SJSA1 (cell line): ENCODE data around the gene FOXL3. TPM values are rescaled to one million over a fixed set of nuclear protein-coding genes. Genes with fewer than 3 reads are reported as not detected.
A peak's percentile ranks its signal among the peaks of the same experiment; 100 is the strongest.
"Not testable (repeated sequence)": the region's sequence is repeated elsewhere in the genome, so short reads cannot be mapped to it uniquely, and the experiment has no call there.

Source experiments
- DNase-seq, 2 experiments: peaks; one replicate each; pipeline ENCODE4 v3.0.0-alpha.2; 2015 to 2020; ENCODE audit warnings: low spot score in 2 of 2, low read depth in 1 of 2
- H3K27ac ChIP-seq: fragments of 250-450 bp; sonication (Bioruptor Pico); 2 replicates; pipeline ENCODE4 v1.5.1; 2020; ENCODE audit warnings: mild to moderate bottlenecking, moderate library complexity
- H3K27me3 ChIP-seq: fragments of 250-450 bp; sonication (Bioruptor Pico); replicated peaks from 2 replicates; pipeline ENCODE4 v1.5.1; 2020; ENCODE audit warnings: mild to moderate bottlenecking, moderate library complexity
- H3K36me3 ChIP-seq: fragments of 250-450 bp; sonication (Bioruptor Pico); 2 replicates; pipeline ENCODE4 v1.5.1; 2020; ENCODE audit warnings: mild to moderate bottlenecking
- H3K4me1 ChIP-seq: fragments of 250-450 bp; sonication (Bioruptor Pico); replicated peaks from 2 replicates; pipeline ENCODE4 v1.6.1; 2021; ENCODE audit warnings: mild to moderate bottlenecking
- H3K4me3 ChIP-seq: fragments of 250-450 bp; sonication (Bioruptor Pico); 2 replicates; pipeline ENCODE4 v1.5.1; 2020; ENCODE audit warnings: mild to moderate bottlenecking
- H3K9me3 ChIP-seq: fragments of 250-450 bp; sonication (Bioruptor Pico); replicated peaks from 2 replicates; pipeline ENCODE4 v1.5.1; 2020; ENCODE audit warnings: mild to moderate bottlenecking
- total RNA-seq: library from RNA; depleted of rRNA; stranded (reverse); fragments of >200 nt; shearing (Covaris generic); gene quantifications from 2 replicates; pipeline ENCODE4 v1.2.3, GENCODE V29; 2014

The FOXL3 gene
- total RNA-seq, 1 experiment from 2014 or later, result not detected

DNA sequence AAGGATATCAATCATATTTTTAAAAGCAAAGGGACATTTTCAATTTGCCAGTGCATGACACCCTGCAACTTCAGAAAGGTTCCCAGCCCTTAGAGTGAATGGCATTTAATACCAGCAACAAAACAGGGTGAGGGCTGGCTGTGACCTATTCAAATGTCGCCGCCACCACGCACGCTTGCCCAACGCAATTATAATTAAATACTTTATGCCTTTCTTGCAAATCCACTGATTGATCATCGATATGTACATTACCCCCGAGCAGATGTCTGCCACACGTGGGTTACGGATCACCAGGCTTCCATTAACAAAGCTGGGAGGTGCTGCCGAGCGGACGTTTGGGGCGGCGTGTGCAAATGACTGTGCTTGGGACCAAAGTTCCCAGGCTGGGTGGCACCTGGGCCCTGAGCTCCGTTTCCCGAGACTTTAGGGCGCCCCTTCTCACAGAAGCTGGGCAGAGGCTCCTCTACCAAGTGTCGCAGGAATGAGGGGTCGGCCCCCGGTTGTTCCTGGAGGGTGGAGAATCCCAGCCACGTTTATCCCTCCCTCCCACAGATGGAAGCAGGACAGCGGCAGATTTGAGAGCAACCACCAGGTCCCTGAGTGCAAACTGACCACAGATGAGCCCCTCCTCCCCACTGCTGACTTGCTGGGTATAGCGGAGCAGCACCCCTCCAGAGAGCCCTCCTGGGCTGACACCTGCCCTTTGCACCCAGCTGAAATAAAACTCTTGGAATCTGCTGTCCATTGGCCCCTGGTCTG lies 3.9 kb downstream of the FOXL3 start:
- H3K27ac ChIP-seq, result no peak overlapping the region
- H3K27me3 ChIP-seq, result peaks cover 42% of the 10 kb centered on the region
- no peaks in the 10 kb centered on the region for H3K4me1 ChIP-seq
- DNase-seq, result no peak
- no peaks in the 10 kb centered on the region for H3K9me3 ChIP-seq
- H3K4me3 ChIP-seq, result no peak overlapping the region
- H3K36me3 ChIP-seq, result no peaks in the 10 kb centered on the region

DNA sequence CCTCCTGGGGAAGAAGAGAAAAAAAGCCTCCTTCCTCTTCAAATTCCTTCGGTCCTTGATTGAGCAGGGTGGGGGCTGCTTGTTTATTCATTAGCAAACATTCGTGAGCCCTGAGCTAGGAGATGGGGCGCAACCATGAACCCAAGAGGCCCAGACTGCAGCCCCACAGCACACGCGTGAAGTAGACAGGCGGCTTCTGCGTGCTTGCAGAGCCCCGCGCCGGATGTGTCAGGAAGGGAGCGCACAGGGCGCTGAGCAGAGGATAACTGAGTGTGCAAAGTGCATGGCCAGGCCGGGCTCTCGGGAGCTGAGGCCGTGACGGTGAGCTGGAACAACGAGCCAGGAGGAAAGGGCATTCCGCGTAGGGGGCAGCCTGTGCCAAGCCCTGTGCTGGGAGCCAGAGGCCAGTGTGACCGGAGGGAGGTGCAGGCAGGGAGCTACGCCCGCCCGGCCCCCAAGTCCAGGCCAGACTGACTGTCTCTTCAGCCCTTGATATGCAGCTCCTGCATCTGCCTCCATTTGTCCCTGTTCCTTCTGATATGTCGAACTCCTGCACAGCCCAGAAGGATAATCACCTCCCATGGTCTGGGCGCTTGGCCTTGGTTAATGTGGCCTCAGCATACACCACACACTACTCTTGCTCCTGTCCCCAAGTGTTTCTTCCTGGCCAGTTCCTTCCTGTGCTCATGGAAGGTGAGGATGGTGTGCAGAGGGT lies 4.6 kb downstream of the FOXL3 start:
- Histone ChIP-seq H3K4me1 (no peaks in the 10 kb centered on the region), H3K9me3 (no peaks in the 10 kb centered on the region), H3K4me3 (no peak overlapping the region), H3K27ac (no peak overlapping the region), H3K36me3 (no peaks in the 10 kb centered on the region), H3K27me3 (peaks cover 34% of the 10 kb centered on the region)
- DNase-seq, result no peak

GRCh38 chr7:295155-296154 lies 5.5 kb downstream of the FOXL3 start:
- peaks cover 26% of the 10 kb centered on the region for H3K27me3 ChIP-seq
- no peak overlapping the region for H3K27ac ChIP-seq
- H3K9me3 ChIP-seq, result no peaks in the 10 kb centered on the region
- no peaks in the 10 kb centered on the region for H3K36me3 ChIP-seq
- no peak overlapping the region for H3K4me3 ChIP-seq
- DNase-seq, result no peak
- no peaks in the 10 kb centered on the region for H3K4me1 ChIP-seq

- DNase-seq, result no peak
- peaks cover 18% of the 10 kb centered on the region for H3K27me3 ChIP-seq
- H3K9me3 ChIP-seq, result no peaks in the 10 kb centered on the region
- no peaks in the 10 kb centered on the region for H3K36me3 ChIP-seq
- H3K4me3 ChIP-seq, result no peak overlapping the region
- H3K4me1 ChIP-seq, result no peaks in the 10 kb centered on the region
- H3K27ac ChIP-seq, result no peak overlapping the region
These were observed 6.5 kb downstream of the FOXL3 start for GRCh38 chr7:296373-296945.

GRCh38 chr7:297141-297540 lies 7.2 kb downstream of the FOXL3 start:
- not testable (repeated sequence) for H3K9me3 ChIP-seq, H3K4me3 ChIP-seq, H3K4me1 ChIP-seq, DNase-seq, H3K27ac ChIP-seq, H3K36me3 ChIP-seq
- H3K27me3 ChIP-seq, result peaks cover 11% of the 10 kb centered on the region

- no peak overlapping the region for H3K27ac ChIP-seq
- no peaks in the 10 kb centered on the region for H3K9me3 ChIP-seq
- H3K4me1 ChIP-seq, result no peaks in the 10 kb centered on the region
- no peaks in the 10 kb centered on the region for H3K36me3 ChIP-seq
- 0 out of 2 replicates have a peak, but pooled peaks cover 9% of the 10 kb centered on the region for H3K27me3 ChIP-seq
- DNase-seq, result no peak
- no peak overlapping the region for H3K4me3 ChIP-seq
These were observed 7.8 kb downstream of the FOXL3 start for GRCh38 chr7:297611-298374.

DNA sequence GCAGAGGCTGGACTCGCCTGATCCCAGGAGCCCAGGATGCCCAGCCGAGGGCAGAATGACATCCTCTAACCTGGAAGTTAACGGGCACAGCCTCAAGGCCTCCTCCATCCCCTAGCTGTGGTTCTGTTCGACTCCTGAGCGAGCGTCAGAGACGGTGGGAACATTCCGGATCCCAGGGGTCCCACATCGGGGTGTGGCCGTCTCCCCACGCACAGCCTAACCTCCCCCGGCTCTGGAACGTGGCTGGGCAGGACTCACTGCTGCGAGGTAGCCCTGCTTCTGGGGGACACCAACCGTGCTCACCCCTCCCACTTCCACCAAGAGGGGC lies 8.4 kb downstream of the FOXL3 start:
- Histone ChIP-seq H3K27ac (no peak overlapping the region), H3K27me3 (0 out of 2 replicates have a peak, but pooled peaks cover 9% of the 10 kb centered on the region)

GRCh38 chr7:298743-299142 lies 8.8 kb downstream of the FOXL3 start:
- no peak for DNase-seq
- H3K9me3 ChIP-seq, result no peaks in the 10 kb centered on the region
- no peaks in the 10 kb centered on the region for H3K36me3 ChIP-seq
- H3K4me1 ChIP-seq, result no peaks in the 10 kb centered on the region
- H3K27me3 ChIP-seq, result 0 out of 2 replicates have a peak, but pooled peaks cover 5% of the 10 kb centered on the region
- H3K4me3 ChIP-seq, result no peak overlapping the region
- no peak overlapping the region for H3K27ac ChIP-seq

More for the DNA sequence above, 8.4 kb downstream of the FOXL3 start:
- Histone ChIP-seq H3K9me3 (no peaks in the 10 kb centered on the region), H3K4me1 (no peaks in the 10 kb centered on the region), H3K4me3 (no peak overlapping the region), H3K36me3 (no peaks in the 10 kb centered on the region)
- DNase-seq, result peak in 1 of 2 experiments; percentile 38

DNA sequence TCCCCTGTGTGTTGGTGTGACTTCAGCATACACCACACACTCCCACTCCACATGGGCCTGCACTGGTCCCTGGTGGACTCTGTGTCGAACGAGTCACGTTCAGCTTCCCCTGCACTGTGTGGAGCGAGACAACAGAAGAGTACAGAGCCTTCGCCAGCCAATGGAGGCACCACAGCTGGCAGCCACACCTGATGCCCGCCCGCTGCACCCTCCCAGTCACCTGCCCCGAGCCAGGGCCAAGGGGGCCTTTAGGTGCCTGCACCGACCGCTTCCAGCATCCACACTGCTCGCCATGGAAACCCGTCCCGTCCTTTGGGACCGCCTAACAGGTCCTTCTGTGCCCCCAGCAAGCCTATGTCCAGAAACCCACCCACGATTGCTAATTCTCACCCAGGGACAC lies 9.2 kb downstream of the FOXL3 start:
- no peak overlapping the region for H3K4me3 ChIP-seq
- 0 out of 2 replicates have a peak, but pooled peaks cover under 1% of the 10 kb centered on the region for H3K27me3 ChIP-seq
- no peak overlapping the region for H3K27ac ChIP-seq
- peak in 1 of 2 experiments; percentile 31 for DNase-seq
- no peaks in the 10 kb centered on the region for H3K9me3 ChIP-seq
- no peaks in the 10 kb centered on the region for H3K4me1 ChIP-seq
- H3K36me3 ChIP-seq, result no peaks in the 10 kb centered on the region

DNA sequence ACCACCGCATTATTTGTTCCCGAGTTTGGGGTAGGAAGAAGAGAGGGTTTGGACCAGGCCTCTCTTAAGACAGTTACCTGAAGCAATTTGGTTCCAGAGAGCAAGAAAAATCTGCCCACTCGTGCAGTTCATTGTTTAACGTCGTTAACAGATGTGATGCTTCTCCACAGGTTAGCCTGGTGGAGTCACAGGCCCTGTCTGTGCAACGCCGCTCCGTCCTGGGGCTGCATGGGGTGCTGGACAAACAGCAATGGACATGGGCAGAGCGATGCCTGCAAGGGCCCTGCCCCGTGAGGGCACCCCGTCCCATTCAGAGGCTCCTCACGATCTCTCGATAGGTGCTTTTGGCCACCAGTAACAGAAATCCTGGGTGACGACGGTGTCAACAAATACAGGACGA lies 9.7 kb downstream of the FOXL3 start:
- DNase-seq, result no peak
- H3K27ac ChIP-seq, result no peak overlapping the region
- no peaks in the 10 kb centered on the region for H3K36me3 ChIP-seq
- no peaks in the 10 kb centered on the region for H3K9me3 ChIP-seq
- H3K27me3 ChIP-seq, result no peaks in the 10 kb centered on the region
- H3K4me3 ChIP-seq, result no peak overlapping the region
- no peaks in the 10 kb centered on the region for H3K4me1 ChIP-seq

DNA sequence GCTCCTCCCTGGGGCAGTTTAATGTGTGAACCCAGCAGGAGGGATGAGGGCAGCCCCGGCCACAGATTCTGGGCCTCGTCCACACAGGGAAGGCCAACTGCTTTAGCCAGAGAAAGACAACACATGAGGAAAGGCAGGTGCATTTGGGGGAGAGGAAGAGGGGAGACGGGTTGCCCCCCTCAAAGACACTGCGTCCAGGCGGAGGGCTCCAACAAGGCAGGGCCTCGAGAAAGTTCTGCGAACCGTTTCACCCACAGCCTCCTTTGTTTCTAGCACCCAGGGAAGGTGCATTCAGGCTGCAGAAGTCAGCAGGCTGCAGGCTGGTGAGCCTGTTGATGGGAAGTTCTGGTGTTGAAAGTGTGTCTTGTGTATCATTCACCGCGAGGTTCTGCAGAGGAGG lies 10.1 kb downstream of the FOXL3 start:
- no peaks in the 10 kb centered on the region for H3K4me1 ChIP-seq
- no peaks in the 10 kb centered on the region for H3K27me3 ChIP-seq
- no peaks in the 10 kb centered on the region for H3K36me3 ChIP-seq
- H3K27ac ChIP-seq, result no peak overlapping the region
- H3K4me3 ChIP-seq, result no peak overlapping the region
- DNase-seq, result no peak
- H3K9me3 ChIP-seq, result no peaks in the 10 kb centered on the region

DNA sequence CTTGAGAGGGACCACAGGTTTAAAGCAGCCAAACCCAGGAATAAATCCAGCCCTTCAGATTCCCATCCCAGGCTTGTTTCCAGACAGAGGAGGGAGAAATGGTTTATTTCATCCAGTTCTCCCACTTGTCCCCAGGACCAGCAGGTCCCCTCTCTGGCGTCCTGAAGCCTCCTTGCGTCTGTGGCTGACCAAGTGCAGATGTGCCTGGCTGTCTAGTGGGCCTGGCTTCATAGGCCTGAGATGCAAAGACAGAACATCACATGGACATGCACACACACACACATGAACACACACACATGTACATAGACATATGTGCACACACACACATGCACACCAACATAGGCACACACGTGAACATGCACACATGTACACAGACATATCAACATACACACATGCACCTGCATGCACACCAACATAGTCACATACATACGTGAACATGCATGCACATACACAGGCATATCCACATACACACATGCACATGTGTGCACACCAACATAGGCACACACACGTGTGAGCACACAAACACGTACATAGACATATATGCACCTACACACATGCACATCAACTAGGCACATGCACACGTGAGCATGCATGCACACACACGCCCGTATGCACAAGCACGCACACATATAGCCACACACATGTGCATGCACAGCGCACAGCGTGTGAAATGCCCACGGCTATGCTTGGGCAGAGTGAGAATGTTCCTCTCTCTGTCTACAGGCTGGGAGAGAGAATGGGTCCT lies 10.7 kb downstream of the FOXL3 start:
- no peak for DNase-seq
- Histone ChIP-seq H3K9me3 (no peaks in the 10 kb centered on the region), H3K27ac (no peak overlapping the region), H3K36me3 (no peaks in the 10 kb centered on the region), H3K27me3 (no peaks in the 10 kb centered on the region), H3K4me3 (no peak overlapping the region), H3K4me1 (no peaks in the 10 kb centered on the region)
